ENCODE results near the gene RFX4.

The RFX4 gene

DNA sequence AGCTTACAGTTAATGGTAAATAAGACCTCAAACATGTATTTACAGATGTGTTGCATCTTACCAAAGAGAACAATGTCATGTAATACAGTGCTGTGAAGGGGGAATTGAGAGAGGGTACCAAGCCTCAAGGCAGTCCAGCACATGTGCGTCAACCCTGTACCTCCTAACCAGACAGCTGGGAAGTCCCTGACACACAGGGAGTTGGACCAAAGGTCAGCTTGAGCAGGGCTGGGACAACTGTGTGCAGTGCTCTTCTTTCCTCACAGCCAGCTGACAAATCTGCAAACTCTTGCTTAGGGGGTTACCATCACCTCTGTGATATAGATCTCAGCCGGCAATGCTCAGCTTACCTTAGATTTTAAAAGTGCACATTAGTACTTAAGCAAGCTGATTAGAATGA lies 134.9 kb downstream of the RFX4 start:
- no peak for DNase-seq

GRCh38 chr12:106719879-106720278 lies 137.1 kb downstream of the RFX4 start:
- Histone ChIP-seq H4K91ac (ENCODE audit: low read length) (no peak overlapping the region), H3K23ac (ENCODE audit: low read length in 2 of 2) (no peak overlapping the region), H3K4ac (ENCODE audit: low read depth in 1 of 2, low read length in 2 of 2) (no peak overlapping the region), H3K4me2 (ENCODE audit: low read length, poor library complexity, severe bottlenecking) (no peak overlapping the region), H4K8ac (ENCODE audit: low read length) (no peak overlapping the region), H3K18ac (ENCODE audit: low read depth in 1 of 2, low read length in 2 of 2) (no peak overlapping the region), H3K4me1 (ENCODE audit: control insufficient read depth, insufficient read depth, low read depth, low read length) (no peaks in the 10 kb centered on the region), H3K9me3 (ENCODE audit: control insufficient read depth, low read length) (no peaks in the 10 kb centered on the region), H2AK5ac (ENCODE audit: low read length, severe bottlenecking) (no peak overlapping the region), H2BK12ac (ENCODE audit: low read length in 2 of 2) (no peak overlapping the region), H3K9ac (ENCODE audit: low read length) (no peak overlapping the region), H2AFZ (ENCODE audit: low read depth, low read length) (no peak overlapping the region), H2BK15ac (ENCODE audit: low read depth, poor library complexity, severe bottlenecking) (no peak overlapping the region), H2BK120ac (ENCODE audit: low read depth, low read length) (no peak overlapping the region), H3K14ac (ENCODE audit: low read length in 2 of 2) (no peak overlapping the region), H3K27me3 (ENCODE audit: control insufficient read depth in 1 of 2, insufficient read depth in 1 of 2, low read length in 2 of 2) (peaks cover 4 to 5% of the 10 kb centered on the region in 2 experiments), H3K27ac (ENCODE audit: low read length, poor library complexity, severe bottlenecking) (no peak overlapping the region), H3K4me3 (ENCODE audit: insufficient read depth in 1 of 2, low read depth in 1 of 2, low read length in 2 of 2) (no peak overlapping the region), H2BK5ac (ENCODE audit: low read depth, low read length, poor library complexity, severe bottlenecking) (no peak overlapping the region), H3K36me3 (ENCODE audit: control insufficient read depth in 1 of 2, insufficient read depth in 2 of 2, low read depth in 1 of 2, low read length in 2 of 2) (no peaks in the 10 kb centered on the region), H3K79me1 (replicated peaks; ENCODE audit: low read length, poor library complexity, severe bottlenecking) (no peaks in the 10 kb centered on the region)
- WGBS = 97% methylated on average over 6 of the region's 6 CpGs
- DNase-seq = no peak

More for the DNA sequence above, 134.9 kb downstream of the RFX4 start:
- Histone ChIP-seq H3K27ac (ENCODE audit: low read length, poor library complexity, severe bottlenecking) (no peak overlapping the region), H3K14ac (ENCODE audit: low read length in 2 of 2) (no peak overlapping the region), H3K4ac (ENCODE audit: low read depth in 1 of 2, low read length in 2 of 2) (no peak overlapping the region), H2AK5ac (ENCODE audit: low read length, severe bottlenecking) (no peak overlapping the region), H3K23ac (ENCODE audit: low read length in 2 of 2) (no peak overlapping the region), H3K9me3 (ENCODE audit: control insufficient read depth, low read length) (no peaks in the 10 kb centered on the region), H3K4me1 (ENCODE audit: control insufficient read depth, insufficient read depth, low read depth, low read length) (no peaks in the 10 kb centered on the region), H3K79me1 (replicated peaks; ENCODE audit: low read length, poor library complexity, severe bottlenecking) (no peaks in the 10 kb centered on the region), H4K8ac (ENCODE audit: low read length) (no peak overlapping the region), H3K9ac (ENCODE audit: low read length) (no peak overlapping the region), H3K27me3 (ENCODE audit: control insufficient read depth in 1 of 2, insufficient read depth in 1 of 2, low read length in 2 of 2) (peaks cover 4 to 5% of the 10 kb centered on the region in 2 experiments), H3K4me3 (ENCODE audit: insufficient read depth in 1 of 2, low read depth in 1 of 2, low read length in 2 of 2) (no peak overlapping the region), H3K18ac (ENCODE audit: low read depth in 1 of 2, low read length in 2 of 2) (no peak overlapping the region), H2BK120ac (ENCODE audit: low read depth, low read length) (no peak overlapping the region), H2BK12ac (ENCODE audit: low read length in 2 of 2) (no peak overlapping the region), H2BK15ac (ENCODE audit: low read depth, poor library complexity, severe bottlenecking) (no peak overlapping the region), H2AFZ (ENCODE audit: low read depth, low read length) (no peak overlapping the region), H3K4me2 (ENCODE audit: low read length, poor library complexity, severe bottlenecking) (no peak overlapping the region), H2BK5ac (ENCODE audit: low read depth, low read length, poor library complexity, severe bottlenecking) (no peak overlapping the region), H4K91ac (ENCODE audit: low read length) (no peak overlapping the region), H3K36me3 (ENCODE audit: control insufficient read depth in 1 of 2, insufficient read depth in 2 of 2, low read depth in 1 of 2, low read length in 2 of 2) (no peaks in the 10 kb centered on the region)
- WGBS = 100% methylated on average over 2 of the region's 2 CpGs

- H3K23ac ChIP-seq (ENCODE audit: low read length in 2 of 2) = no peak overlapping the region
- H2AK5ac ChIP-seq (ENCODE audit: low read length, severe bottlenecking) = no peak overlapping the region
- H3K14ac ChIP-seq (ENCODE audit: low read length in 2 of 2) = no peak overlapping the region
- H3K4me2 ChIP-seq (ENCODE audit: low read length, poor library complexity, severe bottlenecking) = no peak overlapping the region
- H3K79me1 ChIP-seq (replicated peaks; ENCODE audit: low read length, poor library complexity, severe bottlenecking) = no peaks in the 10 kb centered on the region
- WGBS = 87% methylated on average over 5 of the region's 6 CpGs
- H3K4me1 ChIP-seq (ENCODE audit: control insufficient read depth, insufficient read depth, low read depth, low read length) = no peaks in the 10 kb centered on the region
- H3K4me3 ChIP-seq (ENCODE audit: insufficient read depth in 1 of 2, low read depth in 1 of 2, low read length in 2 of 2) = no peak overlapping the region
- H3K27me3 ChIP-seq (ENCODE audit: control insufficient read depth in 1 of 2, insufficient read depth in 1 of 2, low read length in 2 of 2) = peaks cover 4 to 5% of the 10 kb centered on the region in 2 experiments
- no peak overlapping the region for H2BK15ac ChIP-seq (ENCODE audit: low read depth, poor library complexity, severe bottlenecking)
- H3K4ac ChIP-seq (ENCODE audit: low read depth in 1 of 2, low read length in 2 of 2) = no peak overlapping the region
- H3K27ac ChIP-seq (ENCODE audit: low read length, poor library complexity, severe bottlenecking) = no peak overlapping the region
- no peak overlapping the region for H2BK5ac ChIP-seq (ENCODE audit: low read depth, low read length, poor library complexity, severe bottlenecking)
- H3K9ac ChIP-seq (ENCODE audit: low read length) = no peak overlapping the region
- H2AFZ ChIP-seq (ENCODE audit: low read depth, low read length) = no peak overlapping the region
- no peak for DNase-seq
- no peak overlapping the region for H3K18ac ChIP-seq (ENCODE audit: low read depth in 1 of 2, low read length in 2 of 2)
- H3K36me3 ChIP-seq (ENCODE audit: control insufficient read depth in 1 of 2, insufficient read depth in 2 of 2, low read depth in 1 of 2, low read length in 2 of 2) = no peaks in the 10 kb centered on the region
- H2BK120ac ChIP-seq (ENCODE audit: low read depth, low read length) = no peak overlapping the region
- H2BK12ac ChIP-seq (ENCODE audit: low read length in 2 of 2) = no peak overlapping the region
- H4K91ac ChIP-seq (ENCODE audit: low read length) = no peak overlapping the region
- no peaks in the 10 kb centered on the region for H3K9me3 ChIP-seq (ENCODE audit: control insufficient read depth, low read length)
- H4K8ac ChIP-seq (ENCODE audit: low read length) = no peak overlapping the region
These were observed 137.9 kb downstream of the RFX4 start for GRCh38 chr12:106720696-106721095.

GRCh38 chr12:106721915-106722314 lies 139.1 kb downstream of the RFX4 start:
- Histone ChIP-seq H3K4me1 (ENCODE audit: control insufficient read depth, insufficient read depth, low read depth, low read length) (no peaks in the 10 kb centered on the region), H3K14ac (ENCODE audit: low read length in 2 of 2) (no peak overlapping the region), H3K36me3 (ENCODE audit: control insufficient read depth in 1 of 2, insufficient read depth in 2 of 2, low read depth in 1 of 2, low read length in 2 of 2) (no peaks in the 10 kb centered on the region), H3K27me3 (ENCODE audit: control insufficient read depth in 1 of 2, insufficient read depth in 1 of 2, low read length in 2 of 2) (peaks cover 4 to 5% of the 10 kb centered on the region in 2 experiments), H3K23ac (ENCODE audit: low read length in 2 of 2) (no peak overlapping the region), H2BK5ac (ENCODE audit: low read depth, low read length, poor library complexity, severe bottlenecking) (no peak overlapping the region), H2AFZ (ENCODE audit: low read depth, low read length) (no peak overlapping the region), H4K8ac (ENCODE audit: low read length) (no peak overlapping the region), H2BK15ac (ENCODE audit: low read depth, poor library complexity, severe bottlenecking) (no peak overlapping the region), H3K9me3 (ENCODE audit: control insufficient read depth, low read length) (no peaks in the 10 kb centered on the region), H3K4ac (ENCODE audit: low read depth in 1 of 2, low read length in 2 of 2) (no peak overlapping the region), H3K79me1 (replicated peaks; ENCODE audit: low read length, poor library complexity, severe bottlenecking) (no peaks in the 10 kb centered on the region), H4K91ac (ENCODE audit: low read length) (no peak overlapping the region), H3K27ac (ENCODE audit: low read length, poor library complexity, severe bottlenecking) (no peak overlapping the region), H3K4me2 (ENCODE audit: low read length, poor library complexity, severe bottlenecking) (no peak overlapping the region), H3K4me3 (ENCODE audit: insufficient read depth in 1 of 2, low read depth in 1 of 2, low read length in 2 of 2) (no peak overlapping the region), H2BK12ac (ENCODE audit: low read length in 2 of 2) (no peak overlapping the region), H3K18ac (ENCODE audit: low read depth in 1 of 2, low read length in 2 of 2) (no peak overlapping the region), H3K9ac (ENCODE audit: low read length) (no peak overlapping the region), H2AK5ac (ENCODE audit: low read length, severe bottlenecking) (no peak overlapping the region), H2BK120ac (ENCODE audit: low read depth, low read length) (no peak overlapping the region)
- DNase-seq = no peak
- 89% methylated on average over 1 of the region's 1 CpG for WGBS

Data from mesenchymal stem cell (in vitro differentiated cells and primary cell).